Measurements from ENCODE around the gene SYNDIG1. TPM values are rescaled to one million over a fixed set of nuclear protein-coding genes. Genes with fewer than 3 reads are reported as not detected.
A peak's percentile ranks its signal among the peaks of the same experiment; 100 is the strongest.

SYNDIG1 gene
- total and polyA plus RNA-seq, 2 of the 4 experiments (the other 2 are of a cell fraction) = not detected

DNA sequence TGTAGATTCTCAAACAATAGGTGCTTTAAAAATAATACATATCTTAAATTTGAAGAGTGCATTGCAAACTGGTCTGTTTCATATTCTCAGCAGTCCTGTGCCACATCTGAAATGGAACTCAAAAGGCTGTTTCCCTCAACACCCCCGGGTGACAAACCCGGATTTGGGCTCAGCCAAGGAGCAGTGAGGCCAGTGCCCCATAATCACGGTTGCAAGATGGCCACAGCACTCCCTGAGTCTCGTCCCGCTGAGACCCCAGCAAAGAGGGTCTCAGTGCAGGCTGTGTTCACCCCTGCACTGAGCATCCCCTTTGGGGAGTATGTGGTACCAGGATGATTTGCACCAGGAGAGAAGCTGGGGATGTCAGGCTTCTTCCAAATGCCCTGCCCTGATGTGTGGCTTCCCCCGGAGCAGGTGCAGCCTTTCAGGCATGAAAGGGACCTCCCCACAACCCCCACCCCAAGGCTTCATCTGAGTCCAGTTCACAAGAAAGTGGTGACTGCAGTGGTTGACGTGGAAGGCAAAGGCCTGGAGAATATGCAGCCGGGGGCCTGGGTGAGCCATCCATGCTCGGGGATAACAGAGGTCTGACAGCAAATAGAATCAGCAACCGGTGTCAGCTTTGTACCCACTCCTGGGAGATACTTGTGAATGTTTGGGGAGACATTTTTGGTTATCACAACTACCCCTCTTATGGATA lies 202.9 kb downstream of the SYNDIG1 start (continued):
- no peak for TF ChIP-seq MXI1 (IDR thresholded peaks at IDR 0.05; ENCODE audit: borderline replicate concordance, low read depth, low read length)

DNA sequence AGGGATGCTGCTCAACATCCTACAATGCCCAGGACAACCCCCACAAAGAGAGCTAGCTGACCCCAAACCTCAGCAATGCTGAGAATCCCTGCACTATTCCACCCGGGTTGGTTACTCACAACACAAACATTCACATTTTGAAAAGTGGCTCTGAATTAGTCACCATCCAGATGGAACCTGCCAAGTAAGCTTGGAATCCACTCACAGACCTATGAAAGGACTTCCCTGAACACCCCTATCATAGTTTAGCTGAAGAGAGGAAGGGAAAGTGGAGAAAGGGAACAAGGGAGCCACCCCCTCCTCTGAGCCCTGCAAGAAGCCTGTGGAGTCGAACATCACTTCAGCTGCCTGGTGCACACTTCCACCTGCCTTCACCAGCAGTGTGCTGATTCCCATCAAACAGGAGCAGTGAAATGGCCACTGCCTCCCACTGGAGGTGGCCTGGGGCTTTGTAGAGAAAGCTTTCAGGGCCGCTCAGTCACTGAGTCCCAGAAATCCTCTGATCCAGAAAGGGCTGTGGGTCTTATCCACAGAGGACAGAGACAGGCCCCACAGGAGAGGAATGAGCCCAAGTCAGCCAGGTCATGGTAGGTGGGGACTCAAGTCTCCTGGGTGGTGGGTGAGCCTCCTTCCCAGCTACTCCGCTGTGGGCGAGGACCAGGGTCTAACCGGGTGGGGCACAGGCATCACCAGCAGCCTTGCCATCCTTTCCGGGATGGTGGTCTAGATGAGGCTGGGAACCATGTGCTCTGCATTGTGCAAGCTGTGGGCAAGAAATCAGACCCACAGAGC lies 203.7 kb downstream of the SYNDIG1 start:
- Histone ChIP-seq H3K4me3 (ENCODE audit: insufficient read depth, low read depth, low read length) (no peak overlapping the region), H4K5ac (ENCODE audit: low read depth, low read length) (peak overlapping the region; percentile 74), H2BK15ac (ENCODE audit: low read depth, low read length) (peak overlapping the region; percentile 95; the same call in 2 of the 3 replicates), H3K9me3 (ENCODE audit: control insufficient read depth, insufficient read depth, low read length) (no peaks in the 10 kb centered on the region), H3K9me1 (ENCODE audit: insufficient read depth, low read length) (peaks cover 13% of the 10 kb centered on the region), H3K14ac (replicated peaks; ENCODE audit: low read depth, low read length) (peak overlapping the region; percentile 97), H2AK9ac (replicated peaks; ENCODE audit: low read depth, low read length, poor library complexity) (peak overlapping the region; percentile 98), H3K79me1 (ENCODE audit: low read depth in 1 of 2, low read length in 2 of 2) (no peaks in the 10 kb centered on the region), H2AFZ (replicated peaks; ENCODE audit: low read length, poor library complexity) (peak overlapping the region; percentile 79), H3K9ac (ENCODE audit: low read depth, low read length) (peak overlapping the region; percentile 22; the same call in 1 of the 2 replicates), H3K4me2 (ENCODE audit: low read depth, low read length) (peak overlapping the region; percentile 18; the same call in 1 of the 2 replicates), H3K56ac (ENCODE audit: extremely low read depth, insufficient read depth, low read length) (peak overlapping the region; percentile 78; the same call in 1 of the 2 replicates), H4K91ac (ENCODE audit: insufficient read depth, low read depth, low read length) (peak overlapping the region; percentile 94), H4K8ac (ENCODE audit: low read depth in 2 of 2, low read length in 2 of 2) (peak overlapping the region; percentile 64 to 92), H3K18ac (ENCODE audit: low read depth, low read length) (peak overlapping the region; percentile 72), H3K4ac (ENCODE audit: low read depth, low read length) (peak overlapping the region; percentile 97), H2BK20ac (ENCODE audit: low read depth, low read length) (peak overlapping the region; percentile 98), H2BK5ac (ENCODE audit: low read depth, low read length, poor library complexity, severe bottlenecking) (peak overlapping the region; percentile 93), H4K20me1 (ENCODE audit: insufficient read depth, low read length) (no peaks in the 10 kb centered on the region; the same call in 1 of the 2 replicates), H3K23ac (ENCODE audit: low read depth, low read length) (peak overlapping the region; percentile 94), H2AK5ac (ENCODE audit: low read depth, low read length) (peak overlapping the region; percentile 94), H3K36me3 (ENCODE audit: control insufficient read depth, insufficient read depth, low read length) (no peaks in the 10 kb centered on the region), H2BK120ac (ENCODE audit: low read depth, low read length) (peak overlapping the region; percentile 99), H3K27ac (ENCODE audit: insufficient read depth, low read length) (peak overlapping the region; percentile 84), H3K27me3 (ENCODE audit: control insufficient read depth, insufficient read depth, low read length) (no peaks in the 10 kb centered on the region), H3K4me1 (ENCODE audit: control insufficient read depth, insufficient read depth, low read length) (peaks cover 18% of the 10 kb centered on the region)
- no TSS peak for BruUV-seq (replicated peaks)
- TF ChIP-seq MAFK (IDR thresholded peaks at IDR 0.05; ENCODE audit: low read depth, low read length) = 0 out of 2 replicates have a peak, but pooled peaks have one; percentile 11
- TF ChIP-seq BHLHE40 (IDR thresholded peaks at IDR 0.05; ENCODE audit: low read depth, low read length) = peak; percentile 4; the same call in 1 of the 2 replicates
- TF ChIP-seq CHD1 (IDR thresholded peaks at IDR 0.05; ENCODE audit: low read depth, low read length) = no peak
- peak; percentile 92 for TF ChIP-seq RCOR1 (IDR thresholded peaks at IDR 0.05; ENCODE audit: insufficient replicate concordance, low read length)
- TF ChIP-seq RAD21 (IDR thresholded peaks at IDR 0.05; ENCODE audit: low read length) = no peak
- peak; percentile 23; the same call in 1 of the 2 replicates for TF ChIP-seq MAZ (IDR thresholded peaks at IDR 0.05; ENCODE audit: borderline replicate concordance, low read depth, low read length)
- TF ChIP-seq FOS (IDR thresholded peaks at IDR 0.05; ENCODE audit: low read depth, low read length) = peak; percentile 84
- TF ChIP-seq RFX5 (IDR thresholded peaks at IDR 0.05; ENCODE audit: low read depth, low read length) = no peak
- dilution Hi-C loops (cut with HindIII; ENCODE audit: low sequenced_read_pairs, unreplicated experiment) = no loop called here
- DNase-seq (peak; percentile 97), ATAC-seq (ENCODE audit: low read depth) (peak; percentile 96)
- ChIA-PET CTCF (no interaction called here), POLR2A (ENCODE audit: unreplicated experiment) (no interaction called here)
- in situ Hi-C loops (cut with MboI; ENCODE audit: low sequenced_read_pairs) = no loop called here
- intact Hi-C loops (cut with micrococcal nuclease) = loop anchor here (2.0 kb wide), 1 partner anchor 22 kb away; no protein-coding TSS in a partner anchor
- no CpG with 5 or more reads among the region's 7 CpGs for WGBS, 2 experiments (ENCODE audit: extremely low coverage in 2 of 2, insufficient read length in 1 of 2)

Data from IMR-90 (cell line).